Measurements from ENCODE around the gene EREG. TPM values are rescaled to one million over a fixed set of nuclear protein-coding genes. Genes with fewer than 3 reads are reported as not detected.
A peak's percentile ranks its signal among the peaks of the same experiment; 100 is the strongest.

Gene EREG
- 1 to 10 TPM in 1 of 9 donors, under 1 TPM in 2, not detected in 6; 0.18 to 1.4 (median 0.42) TPM for total RNA-seq
- under 1 TPM in 1 of 3 donors, not detected in 2; 0.08 TPM for polyA plus RNA-seq
- long read RNA-seq, donor 1: 0 reads
- long read RNA-seq, donor 2: 0 reads
- long read RNA-seq, donor 3: 0 reads
- long read RNA-seq, donor 4: 0 reads
- long read RNA-seq, donor 5: 0 reads
- long read RNA-seq, donor 6: 0 reads
- long read RNA-seq, donor 7: 0 reads
- long read RNA-seq, donor 8: 0 reads
- long read RNA-seq, donor 9: 0 reads
- long read RNA-seq, donor 10: 0 reads

DNA sequence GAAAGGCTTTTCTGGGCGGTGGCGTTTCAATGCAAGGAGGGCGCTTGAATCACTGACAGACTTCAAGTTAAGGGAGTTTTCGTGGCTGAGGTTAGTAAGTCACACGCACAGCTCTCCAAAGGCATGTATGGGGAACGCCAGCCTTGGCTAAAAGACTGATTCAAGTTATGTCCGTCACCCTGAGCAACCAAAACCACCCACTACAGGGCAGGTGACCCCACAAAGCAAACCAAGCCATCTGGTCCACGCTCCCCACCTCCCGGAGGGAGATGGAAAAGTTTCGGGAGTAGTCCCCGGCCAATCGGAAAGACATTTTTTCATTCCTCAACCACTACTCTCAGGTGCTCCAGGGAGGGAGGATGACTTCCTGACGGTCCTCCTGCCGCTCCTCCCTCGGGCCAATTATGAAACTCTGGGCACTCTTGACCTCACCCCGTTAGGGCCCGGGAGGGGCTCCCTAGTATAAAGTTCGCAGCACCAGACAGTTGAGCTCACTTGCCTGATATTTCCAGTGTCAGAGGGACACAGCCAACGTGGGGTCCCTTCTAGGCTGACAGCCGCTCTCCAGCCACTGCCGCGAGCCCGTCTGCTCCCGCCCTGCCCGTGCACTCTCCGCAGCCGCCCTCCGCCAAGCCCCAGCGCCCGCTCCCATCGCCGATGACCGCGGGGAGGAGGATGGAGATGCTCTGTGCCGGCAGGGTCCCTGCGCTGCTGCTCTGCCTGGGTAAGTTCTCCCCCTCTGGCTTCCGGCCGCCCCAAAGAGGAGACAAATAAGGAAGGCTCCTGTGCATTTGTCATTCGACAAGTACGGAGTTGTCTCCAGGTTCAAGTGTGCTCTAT is at the start of gene EREG:
Gene EREG, plus strand, starts transcription at position 494 of the 840 bp plus-strand sequence. Its CDS starts 164 bp downstream, at position 658.
- peak in 1 of 7 donors; percentile 7 for DNase-seq
- TF ChIP-seq CTCF (IDR thresholded peaks at IDR 0.05): no peak
- no peak for TF ChIP-seq POLR2A (IDR thresholded peaks at IDR 0.05)
- peaks cover 26% of the 10 kb centered on the region for H3K27me3 ChIP-seq
- 6 to 13% (median 9%) methylated on average over 17 to 40 of the region's 40 CpGs for WGBS, 4 donors
- intact Hi-C loops (cut with DNase I): no loop called here
- H3K4me1 ChIP-seq (replicated peaks in 1 of 2): peaks cover 12 to 15% of the 10 kb centered on the region in 2 donors
- H3K27ac ChIP-seq: no peak within 1 kb of the TSS
- no peaks in the 10 kb centered on the region for H3K36me3 ChIP-seq (replicated peaks in 1 of 2)
- H3K9me3 ChIP-seq (replicated peaks in 1 of 3): no peaks in the 10 kb centered on the region
- peak within 1 kb of the TSS in 1 of 4 donors; percentile 39 for H3K4me3 ChIP-seq

GRCh38 chr4:74315376-74315775 is 49.6 kb upstream of the EREG start:
- H3K4me1 ChIP-seq (replicated peaks in 1 of 2): no peaks in the 10 kb centered on the region
- no peak overlapping the region for H3K27ac ChIP-seq
- H3K36me3 ChIP-seq (replicated peaks in 1 of 2): no peaks in the 10 kb centered on the region
- H3K9me3 ChIP-seq (replicated peaks in 1 of 3): no peaks in the 10 kb centered on the region
- intact Hi-C loops (cut with DNase I): loop anchor here in 1 of 2 donors (10.0 kb wide), 1 partner anchor 131 kb away; no protein-coding TSS in a partner anchor
- no peaks in the 10 kb centered on the region for H3K27me3 ChIP-seq
- H3K4me3 ChIP-seq: no peak overlapping the region
- no peak for TF ChIP-seq POLR2A (IDR thresholded peaks at IDR 0.05)
- no peak for TF ChIP-seq CTCF (IDR thresholded peaks at IDR 0.05)
- whole genome bisulfite sequencing, 4 donors: 76 to 82% (median 76%) methylated on average over 5 of the region's 5 CpGs
- DNase-seq: no peak

GRCh38 chr4:74316397-74316796 is 48.5 kb upstream of the EREG start:
- Histone ChIP-seq H3K4me3 (no peak overlapping the region), H3K27me3 (no peaks in the 10 kb centered on the region), H3K4me1 (replicated peaks in 1 of 2) (no peaks in the 10 kb centered on the region), H3K9me3 (replicated peaks in 1 of 3) (no peaks in the 10 kb centered on the region), H3K27ac (no peak overlapping the region), H3K36me3 (replicated peaks in 1 of 2) (no peaks in the 10 kb centered on the region)
- TF ChIP-seq POLR2A (IDR thresholded peaks at IDR 0.05) (no peak), CTCF (IDR thresholded peaks at IDR 0.05) (no peak)
- WGBS, 4 donors: 47 to 57% (median 56%) methylated on average over 2 of the region's 2 CpGs
- DNase-seq: no peak
- intact Hi-C loops (cut with DNase I): loop anchor here in 1 of 2 donors (10.0 kb wide), 1 partner anchor 132 kb away; no protein-coding TSS in a partner anchor

DNA sequence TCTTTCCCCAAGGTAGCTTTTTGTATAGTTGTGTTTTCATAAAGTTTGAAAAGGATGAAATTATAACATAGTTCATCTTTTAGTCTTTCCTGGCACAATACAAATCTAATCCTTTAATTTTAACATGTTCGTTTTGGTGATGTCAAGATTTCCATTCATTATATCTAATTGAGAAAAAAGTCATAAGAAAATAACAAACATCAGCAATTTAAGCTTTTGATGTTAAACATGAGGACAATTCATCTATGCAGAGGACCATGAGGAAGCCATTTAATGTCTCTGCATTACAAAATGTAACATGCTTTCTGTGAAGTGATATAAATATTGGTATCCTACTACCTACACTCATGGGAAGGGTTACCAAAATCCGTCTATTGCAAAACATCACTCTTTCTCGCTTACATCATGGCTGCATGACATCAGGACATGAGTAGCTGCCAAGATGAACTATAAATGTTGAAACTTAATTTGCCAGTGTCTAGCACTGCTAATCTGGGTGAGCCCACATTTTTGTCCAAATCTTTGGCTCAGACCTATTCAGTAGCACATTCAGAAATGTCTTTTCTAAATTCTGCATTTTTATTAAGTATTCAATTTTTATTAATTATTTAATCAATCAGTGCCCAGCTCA is 47.2 kb upstream of the EREG start:
- no peaks in the 10 kb centered on the region for H3K4me1 ChIP-seq (replicated peaks in 1 of 2)
- no peak overlapping the region for H3K4me3 ChIP-seq
- DNase-seq: no peak
- intact Hi-C loops (cut with DNase I): loop anchor here in 1 of 2 donors (10.0 kb wide), 1 partner anchor 133 kb away; no protein-coding TSS in a partner anchor
- H3K36me3 ChIP-seq (replicated peaks in 1 of 2): no peaks in the 10 kb centered on the region
- TF ChIP-seq POLR2A (IDR thresholded peaks at IDR 0.05): no peak
- TF ChIP-seq CTCF (IDR thresholded peaks at IDR 0.05): no peak
- 64 to 83% (median 67%) methylated on average over 3 of the region's 3 CpGs for WGBS, 4 donors
- no peaks in the 10 kb centered on the region for H3K27me3 ChIP-seq
- H3K27ac ChIP-seq: no peak overlapping the region
- no peaks in the 10 kb centered on the region for H3K9me3 ChIP-seq (replicated peaks in 1 of 3)
